Ishikawa (cell line): ENCODE results near the gene LURAP1L.

Experiments used
- CEBPB ChIP-seq: IDR thresholded peaks from 2 replicates; pipeline ENCODE4 v1.6.1; 2012
- CREB1 ChIP-seq: IDR thresholded peaks from 2 replicates; pipeline ENCODE4 v1.6.1; 2012; ENCODE audit warnings: low read depth
- EGR1 ChIP-seq: IDR thresholded peaks from 2 replicates; pipeline ENCODE4 v1.6.1; 2012
- EP300 ChIP-seq: IDR thresholded peaks from 2 replicates; pipeline ENCODE4 v1.6.1; 2012; ENCODE audit warnings: borderline replicate concordance
- FOXM1 ChIP-seq: IDR thresholded peaks from 2 replicates; pipeline ENCODE4 v1.6.1; 2012; ENCODE audit warnings: low read depth, borderline replicate concordance
- NFIC ChIP-seq: IDR thresholded peaks from 2 replicates; pipeline ENCODE4 v1.6.1; 2012
- RAD21 ChIP-seq: IDR thresholded peaks from 2 replicates; pipeline ENCODE4 v1.6.1; 2012; ENCODE audit warnings: low read depth
- TAF1 ChIP-seq: IDR thresholded peaks from 2 replicates; pipeline ENCODE4 v1.6.1; 2012; ENCODE audit warnings: low read depth, mild to moderate bottlenecking
- TCF12 ChIP-seq: IDR thresholded peaks from 2 replicates; pipeline ENCODE4 v1.6.1; 2012; ENCODE audit warnings: low read depth
- TEAD4 ChIP-seq: IDR thresholded peaks from 2 replicates; pipeline ENCODE4 v1.6.1; 2012
- USF1 ChIP-seq: IDR thresholded peaks from 2 replicates; pipeline ENCODE4 v1.6.1; 2012
- YY1 ChIP-seq: IDR thresholded peaks from 2 replicates; pipeline ENCODE4 v1.6.1; 2012; ENCODE audit warnings: low read depth
- ZBTB7A ChIP-seq: IDR thresholded peaks from 2 replicates; pipeline ENCODE4 v1.6.1; 2012; ENCODE audit warnings: low read depth
- TF ChIP-seq, protein P1 (sequence below): IDR thresholded peaks from 2 replicates; pipeline ENCODE4 v1.6.1; 2012; ENCODE audit warnings: low read depth, mild to moderate bottlenecking
- TF ChIP-seq, protein P2 (sequence below): IDR thresholded peaks from 2 replicates; pipeline ENCODE4 v1.6.1; 2012

The LURAP1L gene

DNA sequence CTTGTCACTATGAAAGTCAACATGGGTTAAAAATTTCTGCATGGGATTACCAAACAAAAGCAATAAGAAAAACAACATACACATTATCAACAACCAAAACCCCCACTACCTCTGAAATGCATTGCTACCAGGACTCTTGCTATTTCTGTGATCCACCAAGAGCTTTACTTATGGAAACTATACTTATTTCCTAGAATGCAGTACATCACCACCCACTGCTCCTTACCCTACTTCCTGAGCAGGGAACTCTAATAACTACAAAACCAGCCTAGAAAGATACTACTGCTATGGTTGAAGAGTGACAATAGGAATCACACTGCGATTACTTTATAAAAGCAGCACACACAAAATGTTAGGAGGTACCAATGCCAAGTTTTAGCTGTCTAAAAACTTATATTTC lies 22.2 kb downstream of the LURAP1L start:
- TF ChIP-seq CEBPB: no peak
- TF ChIP-seq USF1: no peak
- TF ChIP-seq CREB1: no peak
- no peak for TF ChIP-seq TCF12
- TF ChIP-seq, protein P1, sequence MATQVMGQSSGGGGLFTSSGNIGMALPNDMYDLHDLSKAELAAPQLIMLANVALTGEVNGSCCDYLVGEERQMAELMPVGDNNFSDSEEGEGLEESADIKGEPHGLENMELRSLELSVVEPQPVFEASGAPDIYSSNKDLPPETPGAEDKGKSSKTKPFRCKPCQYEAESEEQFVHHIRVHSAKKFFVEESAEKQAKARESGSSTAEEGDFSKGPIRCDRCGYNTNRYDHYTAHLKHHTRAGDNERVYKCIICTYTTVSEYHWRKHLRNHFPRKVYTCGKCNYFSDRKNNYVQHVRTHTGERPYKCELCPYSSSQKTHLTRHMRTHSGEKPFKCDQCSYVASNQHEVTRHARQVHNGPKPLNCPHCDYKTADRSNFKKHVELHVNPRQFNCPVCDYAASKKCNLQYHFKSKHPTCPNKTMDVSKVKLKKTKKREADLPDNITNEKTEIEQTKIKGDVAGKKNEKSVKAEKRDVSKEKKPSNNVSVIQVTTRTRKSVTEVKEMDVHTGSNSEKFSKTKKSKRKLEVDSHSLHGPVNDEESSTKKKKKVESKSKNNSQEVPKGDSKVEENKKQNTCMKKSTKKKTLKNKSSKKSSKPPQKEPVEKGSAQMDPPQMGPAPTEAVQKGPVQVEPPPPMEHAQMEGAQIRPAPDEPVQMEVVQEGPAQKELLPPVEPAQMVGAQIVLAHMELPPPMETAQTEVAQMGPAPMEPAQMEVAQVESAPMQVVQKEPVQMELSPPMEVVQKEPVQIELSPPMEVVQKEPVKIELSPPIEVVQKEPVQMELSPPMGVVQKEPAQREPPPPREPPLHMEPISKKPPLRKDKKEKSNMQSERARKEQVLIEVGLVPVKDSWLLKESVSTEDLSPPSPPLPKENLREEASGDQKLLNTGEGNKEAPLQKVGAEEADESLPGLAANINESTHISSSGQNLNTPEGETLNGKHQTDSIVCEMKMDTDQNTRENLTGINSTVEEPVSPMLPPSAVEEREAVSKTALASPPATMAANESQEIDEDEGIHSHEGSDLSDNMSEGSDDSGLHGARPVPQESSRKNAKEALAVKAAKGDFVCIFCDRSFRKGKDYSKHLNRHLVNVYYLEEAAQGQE: no peak
- no peak for TF ChIP-seq YY1
- TF ChIP-seq TEAD4: no peak
- TF ChIP-seq NFIC: no peak
- TF ChIP-seq ZBTB7A: no peak
- TF ChIP-seq TAF1: no peak
- TF ChIP-seq FOXM1: no peak
- TF ChIP-seq EGR1: no peak
- TF ChIP-seq, protein P2, sequence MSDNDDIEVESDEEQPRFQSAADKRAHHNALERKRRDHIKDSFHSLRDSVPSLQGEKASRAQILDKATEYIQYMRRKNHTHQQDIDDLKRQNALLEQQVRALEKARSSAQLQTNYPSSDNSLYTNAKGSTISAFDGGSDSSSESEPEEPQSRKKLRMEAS: no peak
- no peak for TF ChIP-seq RAD21
- no peak for TF ChIP-seq EP300

DNA sequence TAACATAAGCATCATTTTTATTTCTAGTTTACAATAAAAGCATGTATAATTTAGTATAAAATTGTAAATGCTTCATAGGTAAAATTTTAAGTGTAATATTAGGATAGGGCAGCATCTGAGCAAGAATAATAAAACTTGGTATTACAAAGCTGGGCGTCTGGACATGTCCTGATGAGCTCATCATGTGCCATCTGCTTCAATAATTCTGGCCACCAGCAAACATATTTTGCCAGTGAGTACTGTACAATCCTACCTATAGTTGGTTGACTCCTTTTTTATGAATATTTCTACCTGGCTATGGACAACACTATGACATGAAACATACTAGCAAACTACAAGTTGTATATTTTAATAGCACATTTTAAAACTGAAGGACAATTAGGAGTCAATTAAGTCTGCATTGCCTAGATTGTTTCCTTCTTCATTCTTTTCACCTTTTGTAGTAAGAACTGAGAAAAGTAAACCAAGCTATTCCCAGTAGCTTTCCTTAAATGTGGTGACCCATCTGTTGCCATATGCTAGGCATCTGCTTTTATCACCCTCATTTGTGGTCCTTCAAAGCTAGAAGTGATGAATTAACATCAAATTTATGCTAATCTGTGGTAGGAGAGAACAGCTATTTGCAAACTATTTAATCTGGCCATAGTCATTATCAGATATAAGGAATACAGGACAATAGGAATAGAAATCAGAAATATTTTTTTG lies 23.4 kb downstream of the LURAP1L start:
- TF ChIP-seq CREB1 (no peak), EP300 (no peak), YY1 (no peak), NFIC (no peak), TCF12 (no peak), FOXM1 (no peak), USF1 (no peak), CEBPB (no peak), ZBTB7A (no peak), EGR1 (no peak), RAD21 (no peak), TAF1 (no peak), TEAD4 (no peak)
- TF ChIP-seq, protein P2: no peak
- TF ChIP-seq, protein P1: no peak

- TF ChIP-seq YY1 (no peak), ZBTB7A (no peak), CREB1 (no peak), TCF12 (no peak), EGR1 (no peak), NFIC (no peak)
- TF ChIP-seq, protein P2: no peak
These were observed 26.4 kb downstream of the LURAP1L start for GRCh38 chr9:12801187-12801586.

GRCh38 chr9:12801663-12802062 lies 26.8 kb downstream of the LURAP1L start:
- no peak for TF ChIP-seq TCF12

DNA sequence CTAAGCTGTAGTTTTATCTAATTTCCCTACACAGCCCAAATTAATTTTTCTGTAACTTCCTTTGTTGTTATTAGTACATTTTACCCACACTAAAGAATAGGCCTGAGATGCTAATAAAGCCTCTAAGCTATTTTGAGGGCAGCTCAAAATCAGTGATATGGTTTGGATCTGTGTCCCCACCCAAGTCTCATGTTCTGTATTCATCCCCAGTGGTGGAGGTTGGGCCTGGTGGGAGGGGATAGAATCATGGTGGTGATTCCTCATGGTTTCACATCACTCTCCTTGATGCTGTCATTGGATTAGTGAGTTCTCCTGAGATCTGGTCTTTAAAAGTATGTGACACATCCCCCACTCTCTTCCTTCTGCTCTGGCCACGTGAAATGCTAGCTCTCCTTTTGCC lies 27.3 kb downstream of the LURAP1L start:
- TF ChIP-seq YY1: no peak
- TF ChIP-seq EGR1: no peak
- TF ChIP-seq TCF12: no peak
- no peak for TF ChIP-seq CEBPB
- no peak for TF ChIP-seq CREB1
- no peak for TF ChIP-seq USF1
- no peak for TF ChIP-seq TAF1
- TF ChIP-seq ZBTB7A: no peak
- no peak for TF ChIP-seq FOXM1
- no peak for TF ChIP-seq EP300
- TF ChIP-seq NFIC: no peak
- TF ChIP-seq RAD21: no peak
- TF ChIP-seq TEAD4: no peak
- TF ChIP-seq, protein P1: no peak
- TF ChIP-seq, protein P2: no peak
